T47D (cell line): ENCODE measurements around the gene SLC4A8.
"Not testable (repeated sequence)": the region's sequence is repeated elsewhere in the genome, so short reads cannot be mapped to it uniquely, and the experiment has no call there.

Source experiments
- DNase-seq, 2 experiments: peaks; one replicate each; pipeline versions ENCODE4 v3.0.0 to v3.0.0-alpha.2; 2011 to 2012; ENCODE audit warnings: low read depth in 1 of 2, low spot score in 1 of 2
- JUND ChIP-seq: IDR thresholded peaks from 2 replicates; pipeline ENCODE4 v1.6.1; 2012; ENCODE audit warnings: low read depth
- in situ Hi-C: cut with HindIII; loops from 2 replicates; pipeline ENCODE4 v1.10.0; 2016; ENCODE audit warnings: low sequenced_read_pairs, low pct_unique_long_range_greater_than_20kb

SLC4A8 gene

GRCh38 chr12:51480978-51481377 is 56.3 kb downstream of the SLC4A8 start:
- in situ Hi-C loops = no loop called here
- TF ChIP-seq JUND = no peak
- no peak for DNase-seq

GRCh38 chr12:51482929-51483697 is 58.5 kb downstream of the SLC4A8 start:
- in situ Hi-C loops = no loop called here
- DNase-seq = no peak
- no peak for TF ChIP-seq JUND

DNA sequence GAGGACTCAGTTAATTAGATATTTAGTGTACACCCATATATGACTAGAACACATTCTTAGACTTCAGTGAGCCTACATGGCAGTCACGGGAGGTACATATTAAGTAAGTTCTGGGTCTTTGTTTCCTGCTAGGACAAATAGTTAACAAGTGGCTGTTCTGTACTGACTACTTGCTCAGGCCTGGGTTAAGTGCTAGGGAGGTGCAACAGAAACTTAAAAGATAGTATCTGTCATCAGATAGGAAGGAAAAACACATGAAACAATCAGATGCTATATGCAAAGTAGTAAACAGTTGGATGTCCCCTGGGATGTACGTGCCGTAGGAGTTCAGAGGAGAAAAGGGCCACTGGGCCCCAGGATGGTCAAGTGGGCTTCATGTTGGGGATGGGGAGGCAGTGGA is 59.5 kb downstream of the SLC4A8 start:
- DNase-seq = no peak
- in situ Hi-C loops = no loop called here
- TF ChIP-seq JUND = no peak

- no peak for TF ChIP-seq JUND
- in situ Hi-C loops = no loop called here
These were observed 63.6 kb downstream of the SLC4A8 start for GRCh38 chr12:51488281-51488680.

GRCh38 chr12:51493281-51493680 is 68.7 kb downstream of the SLC4A8 start:
- no peak for TF ChIP-seq JUND
- in situ Hi-C loops = no loop called here
- no peak for DNase-seq

More at GRCh38 chr12:51488281-51488680, 63.6 kb downstream of the SLC4A8 start:
- no peak for DNase-seq

DNA sequence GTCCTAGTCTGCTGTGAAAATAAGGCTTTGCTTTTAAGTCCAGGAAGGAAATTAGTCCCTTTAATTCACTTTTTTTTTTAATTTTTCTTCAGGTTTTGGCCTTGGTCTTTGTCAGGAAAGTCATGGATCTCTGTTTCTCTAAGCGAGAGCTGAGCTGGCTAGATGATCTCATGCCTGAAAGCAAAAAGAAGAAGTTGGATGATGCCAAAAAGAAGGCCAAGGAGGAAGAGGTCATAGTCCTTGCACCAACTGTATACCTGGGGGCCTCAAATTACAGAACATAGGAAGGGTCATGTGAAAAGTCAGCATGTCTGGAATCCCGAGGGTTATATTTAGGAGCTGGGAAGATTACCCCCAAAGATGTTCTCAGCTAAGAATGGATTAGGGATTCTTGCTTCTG is 72.3 kb downstream of the SLC4A8 start:
- DNase-seq = no peak
- no peak for TF ChIP-seq JUND
- in situ Hi-C loops = no loop called here

GRCh38 chr12:51504851-51505250 is 80.2 kb downstream of the SLC4A8 start:
- no peak for TF ChIP-seq JUND
- no peak for DNase-seq
- in situ Hi-C loops = no loop called here

DNA sequence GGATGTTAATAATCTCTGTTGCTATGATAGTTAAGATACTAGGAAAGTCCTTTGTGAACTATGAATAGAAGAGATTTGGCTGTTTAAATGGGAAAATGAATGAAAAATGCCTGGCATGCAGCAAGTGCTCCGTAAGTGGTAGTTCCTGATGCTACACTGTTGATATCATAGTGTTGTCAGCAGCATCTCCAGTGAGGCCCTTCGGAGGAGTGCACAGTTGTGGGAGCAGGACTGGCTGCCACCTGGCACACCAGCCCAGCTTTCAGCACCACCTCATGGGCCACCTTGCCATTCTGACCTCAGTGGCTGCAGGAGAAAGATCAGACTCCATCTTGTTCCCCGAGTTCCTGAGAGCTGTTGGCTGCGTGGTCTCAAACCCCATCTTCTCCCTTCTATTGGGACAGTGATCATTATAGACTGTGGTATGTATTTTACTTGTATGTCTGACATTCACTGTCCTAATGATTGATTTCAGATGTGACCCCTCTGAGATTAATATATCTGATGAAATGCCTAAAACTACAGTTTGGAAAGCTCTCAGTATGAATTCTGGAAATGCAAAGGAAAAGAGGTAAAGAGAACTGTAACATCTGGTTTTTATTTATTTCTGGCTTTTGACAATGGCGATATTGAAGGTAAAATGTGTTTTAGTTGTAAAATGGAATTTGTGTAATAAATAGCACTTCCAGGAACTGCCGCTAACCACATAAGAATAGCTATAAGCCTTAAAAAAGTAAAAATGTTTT is 80.9 kb downstream of the SLC4A8 start:
- no peak for DNase-seq
- in situ Hi-C loops = no loop called here
- TF ChIP-seq JUND = no peak

DNA sequence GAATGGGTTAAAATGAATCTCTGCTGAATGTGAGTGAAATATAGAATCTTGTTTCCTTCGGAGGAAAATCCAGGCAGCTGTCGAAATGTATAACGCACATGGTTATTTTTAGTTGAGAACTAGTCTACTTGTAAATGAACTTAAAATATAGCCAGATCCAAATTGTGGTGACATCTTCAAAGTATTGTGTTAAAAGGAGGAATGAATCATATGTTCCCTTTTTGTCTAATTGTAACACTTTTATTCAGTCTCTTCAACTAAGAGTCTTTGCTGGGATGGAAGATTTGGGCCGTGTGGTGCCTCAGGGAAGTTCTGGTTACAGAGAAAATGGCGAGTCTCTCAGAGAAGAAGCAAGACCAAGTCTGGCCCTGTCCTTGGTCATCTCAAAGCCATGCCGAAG is 82.5 kb downstream of the SLC4A8 start:
- no peak for DNase-seq
- TF ChIP-seq JUND = no peak
- in situ Hi-C loops = no loop called here

- no peak for DNase-seq
- in situ Hi-C loops = no loop called here
- TF ChIP-seq JUND = no peak
These were observed 83.7 kb downstream of the SLC4A8 start for GRCh38 chr12:51508285-51508684.

DNA sequence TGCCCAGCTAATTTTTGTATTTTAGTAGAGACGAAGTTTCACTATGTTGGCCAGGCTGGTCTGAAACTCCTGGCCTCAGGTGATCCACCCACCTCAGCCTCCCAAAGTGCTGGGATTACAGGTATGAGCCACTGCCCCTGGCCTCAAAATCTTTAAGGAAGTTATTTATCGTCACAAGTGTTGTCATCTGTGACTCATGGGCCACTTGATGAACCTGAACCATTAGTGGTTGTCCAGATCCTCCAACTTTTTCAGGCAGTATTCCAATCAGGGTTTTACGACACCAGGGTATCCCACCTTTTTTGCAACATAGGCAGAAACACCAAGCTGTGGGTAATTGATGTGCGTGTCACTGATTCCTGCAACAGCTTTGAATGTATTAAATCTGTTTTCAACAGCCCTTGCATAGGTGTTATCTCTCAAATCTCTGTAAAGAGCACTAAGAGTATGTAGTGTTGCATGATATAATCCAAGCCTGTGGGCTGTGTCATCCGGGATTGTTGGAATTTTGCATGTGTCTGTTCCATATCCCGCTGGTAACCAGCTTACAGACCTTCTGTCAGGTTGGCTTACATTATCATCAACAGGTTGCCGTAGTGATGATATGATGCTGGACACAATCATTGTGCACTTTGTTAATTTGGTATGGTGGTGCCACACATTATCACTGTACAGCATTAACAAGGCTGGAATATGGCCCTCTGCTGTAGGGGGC is 87.1 kb downstream of the SLC4A8 start:
- in situ Hi-C loops = no loop called here
- no peak for TF ChIP-seq JUND
- no peak for DNase-seq

- in situ Hi-C loops = no loop called here
- no peak for DNase-seq
- TF ChIP-seq JUND = no peak
These were observed 87.8 kb downstream of the SLC4A8 start for GRCh38 chr12:51512438-51512837.

DNA sequence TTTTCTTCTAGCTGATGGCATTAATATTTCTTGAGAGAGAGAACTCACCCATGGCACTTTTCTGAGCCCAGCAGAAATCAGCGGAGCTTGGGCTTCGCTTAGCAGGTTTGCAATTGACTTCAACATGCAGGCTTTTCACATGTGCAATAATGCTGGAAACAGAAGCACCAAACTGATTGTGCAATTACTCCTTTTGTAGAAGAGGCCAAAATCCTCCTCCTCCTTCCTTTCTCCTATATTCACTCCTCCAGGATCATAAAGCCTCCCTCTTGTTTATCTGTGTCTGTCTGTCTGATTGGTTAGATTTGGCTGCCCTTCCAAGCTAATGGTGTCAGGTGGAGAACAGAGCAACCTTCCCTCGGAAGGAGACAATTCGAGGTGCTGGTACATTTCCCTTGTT is 90.4 kb downstream of the SLC4A8 start:
- DNase-seq, in situ Hi-C loops: not testable (repeated sequence)
